ENCODE measurements around the gene PPP1R16B. TPM values are rescaled to one million over a fixed set of nuclear protein-coding genes. Genes with fewer than 3 reads are reported as not detected.

Gene PPP1R16B
- total and polyA plus RNA-seq, 10 of the 15 experiments (the other 5 are each of a cell fraction or from before 2014, with no cell fraction given) = 13.4 to 90.2 (median 66.7) TPM

- Histone ChIP-seq H3K9ac (ENCODE audit: control insufficient read depth, insufficient read depth, low read length) (peak within 1 kb of the TSS; percentile 94), H3K27ac (ENCODE audit: control insufficient read depth, insufficient read depth) (peak within 1 kb of the TSS; percentile 91), H3K27me3 (replicated peaks in 1 of 2; ENCODE audit: control insufficient read depth in 2 of 2, insufficient read depth in 2 of 2, low read length in 1 of 2) (no peaks in the 10 kb centered on the region), H3K79me2 (ENCODE audit: control insufficient read depth, insufficient read depth, low read length) (peaks cover 39% of the 10 kb centered on the region), H2AFZ (ENCODE audit: control insufficient read depth, low read depth, low read length) (peak within 1 kb of the TSS; percentile 93), H3K4me2 (ENCODE audit: control insufficient read depth, insufficient read depth) (peak within 1 kb of the TSS; percentile 91), H4K20me1 (ENCODE audit: control insufficient read depth, insufficient read depth) (no peaks in the 10 kb centered on the region), H3K36me3 (ENCODE audit: control insufficient read depth in 2 of 2, insufficient read depth in 2 of 2, low read length in 1 of 2) (no peaks in the 10 kb centered on the region), H3K9me3 (replicated peaks; ENCODE audit: control insufficient read depth, insufficient read depth, low read length) (no peaks in the 10 kb centered on the region), H3K4me1 (ENCODE audit: control insufficient read depth, insufficient read depth, low read length) (no peaks in the 10 kb centered on the region), H3K4me3 (peak within 1 kb of the TSS; percentile 88)
- DNase-seq (ENCODE audit: low read depth, low spot score) = peak; percentile 91
- in situ Hi-C loops (cut with MboI) (no loop called here), intact Hi-C loops (cut with micrococcal nuclease; ENCODE audit: unreplicated experiment) (loop anchor here (1.0 to 2.0 kb wide), 4 partner anchors 29 to 87 kb away; no protein-coding TSS in a partner anchor)
- peak; percentile 86 for FAIRE-seq
- peak; percentile 98 for ATAC-seq
- ChIA-PET RAD21 (ENCODE audit: unreplicated experiment) (interaction anchor here (0.5 to 6.6 kb wide), 24 partner anchors 10 to 329 kb away, joined by 3 to 109 read pairs (median 4); partner anchors contain the start of genes ACTR5, FAM83D and PPP1R16B), SMC1A (ENCODE audit: uncharacterized antibody, unreplicated experiment) (interaction anchor here (0.5 to 16.7 kb wide), 21 partner anchors 9 to 932 kb away, joined by 3 to 237 read pairs (median 5); partner anchors contain the start of gene FAM83D), POLR2A (interaction anchor here (0.5 to 7.4 kb wide), 15 partner anchors 11 to 223 kb away, joined by 3 to 48 read pairs (median 4); partner anchors contain the start of gene PPP1R16B), CTCF (interaction anchor here (0.7 to 8.3 kb wide), 25 partner anchors 9 to 314 kb away, joined by 3 to 94 read pairs (median 6); partner anchors contain the start of gene FAM83D)
- under 1% methylated on average over 69 of the region's 70 CpGs for WGBS (ENCODE audit: insufficient coverage, insufficient replicate concordance, low lambda C conversion rate, missing lambda C conversion rate)
- BruUV-seq (replicated peaks) = no TSS peak
- TF ChIP-seq PML (IDR thresholded peaks at IDR 0.05; ENCODE audit: low read length) (peak; percentile 43; the same call in 1 of the 2 replicates), BACH1 (IDR thresholded peaks at IDR 0.05; ENCODE audit: borderline replicate concordance) (peak; percentile 31; the same call in 1 of the 2 replicates), ZNF207 (IDR thresholded peaks at IDR 0.05; ENCODE audit: borderline replicate concordance) (peak; percentile 64; the same call in 1 of the 2 replicates), SP1 (IDR thresholded peaks at IDR 0.05; ENCODE audit: low read depth, low read length) (peak; percentile 82), POLR2A (IDR thresholded peaks at IDR 0.05; ENCODE audit: low read depth, low read length) (peak; percentile 90), SMAD5 (IDR thresholded peaks at IDR 0.05; ENCODE audit: low read depth) (peak; percentile 45; the same call in 1 of the 2 replicates), TCF12 (IDR thresholded peaks at IDR 0.05; ENCODE audit: low read depth, low read length) (peak; percentile 51; the same call in 1 of the 2 replicates), CREB1 (IDR thresholded peaks at IDR 0.05; ENCODE audit: low read depth) (no peak; the same call in 1 of the 2 replicates), FOS (IDR thresholded peaks at IDR 0.05; ENCODE audit: borderline replicate concordance, extremely low read depth, insufficient read length) (peak; percentile 44), ZNF384 (IDR thresholded peaks at IDR 0.05; ENCODE audit: borderline replicate concordance, low read depth, low read length) (no peak), MXI1 (IDR thresholded peaks at IDR 0.05; ENCODE audit: low read depth, low read length) (peak; percentile 91), ZBTB11 (CRISPR knock-in tag; IDR thresholded peaks at IDR 0.05) (no peak), CBFB (IDR thresholded peaks at IDR 0.05; ENCODE audit: low read depth) (no peak)
- TF ChIP-seq, protein P1, sequence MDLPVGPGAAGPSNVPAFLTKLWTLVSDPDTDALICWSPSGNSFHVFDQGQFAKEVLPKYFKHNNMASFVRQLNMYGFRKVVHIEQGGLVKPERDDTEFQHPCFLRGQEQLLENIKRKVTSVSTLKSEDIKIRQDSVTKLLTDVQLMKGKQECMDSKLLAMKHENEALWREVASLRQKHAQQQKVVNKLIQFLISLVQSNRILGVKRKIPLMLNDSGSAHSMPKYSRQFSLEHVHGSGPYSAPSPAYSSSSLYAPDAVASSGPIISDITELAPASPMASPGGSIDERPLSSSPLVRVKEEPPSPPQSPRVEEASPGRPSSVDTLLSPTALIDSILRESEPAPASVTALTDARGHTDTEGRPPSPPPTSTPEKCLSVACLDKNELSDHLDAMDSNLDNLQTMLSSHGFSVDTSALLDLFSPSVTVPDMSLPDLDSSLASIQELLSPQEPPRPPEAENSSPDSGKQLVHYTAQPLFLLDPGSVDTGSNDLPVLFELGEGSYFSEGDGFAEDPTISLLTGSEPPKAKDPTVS (IDR thresholded peaks at IDR 0.05; ENCODE audit: low read depth, low read length) = no peak; the same call in 1 of the 2 replicates
- TF ChIP-seq, protein P2, sequence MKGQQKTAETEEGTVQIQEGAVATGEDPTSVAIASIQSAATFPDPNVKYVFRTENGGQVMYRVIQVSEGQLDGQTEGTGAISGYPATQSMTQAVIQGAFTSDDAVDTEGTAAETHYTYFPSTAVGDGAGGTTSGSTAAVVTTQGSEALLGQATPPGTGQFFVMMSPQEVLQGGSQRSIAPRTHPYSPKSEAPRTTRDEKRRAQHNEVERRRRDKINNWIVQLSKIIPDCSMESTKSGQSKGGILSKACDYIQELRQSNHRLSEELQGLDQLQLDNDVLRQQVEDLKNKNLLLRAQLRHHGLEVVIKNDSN (IDR thresholded peaks at IDR 0.05; ENCODE audit: borderline replicate concordance, extremely low read length, insufficient read depth, low read depth, low read length) = peak; percentile 100
Measured at GRCh38 chr20:38962044-38962927, 156.8 kb downstream of the PPP1R16B start, which contains the start of gene DHX35. TSS of gene DHX35 (plus strand) at chr20:38962344. CDS start at chr20:38962368, 24 bp downstream.

Measured in GM12878 (cell line).